IPS-20b (cell line): ENCODE data around the gene C1orf105.

Experiments used
- H3K27ac ChIP-seq: one replicate; pipeline ENCODE4 v1.5.1; 2013; ENCODE audit warnings: low read length
- H3K27me3 ChIP-seq: 2 replicates; pipeline ENCODE4 v1.6.1; 2013; ENCODE audit warnings: mild to moderate bottlenecking, low read length, inconsistent platforms; ENCODE audit not compliant: insufficient read depth
- H3K36me3 ChIP-seq: 2 replicates; pipeline ENCODE4 v1.6.1; 2013; ENCODE audit warnings: low read depth, mild to moderate bottlenecking, inconsistent platforms, low read length, moderate library complexity; ENCODE audit not compliant: insufficient read depth
- H3K4me1 ChIP-seq: 2 replicates; pipeline ENCODE4 v1.6.1; 2013; ENCODE audit warnings: mild to moderate bottlenecking, control low read depth, inconsistent platforms, low read length, moderate library complexity; ENCODE audit not compliant: insufficient read depth
- H3K4me3 ChIP-seq: 2 replicates; pipeline ENCODE4 v1.5.1; 2013; ENCODE audit warnings: mild to moderate bottlenecking, low read length, inconsistent platforms
- H3K9ac ChIP-seq: 2 replicates; pipeline ENCODE4 v1.6.1; 2013; ENCODE audit warnings: low read depth, mild to moderate bottlenecking, inconsistent platforms, low read length, moderate library complexity
- H3K9me3 ChIP-seq: 2 replicates; pipeline ENCODE4 v1.6.1; 2013; ENCODE audit warnings: mild to moderate bottlenecking, low read depth, low read length, inconsistent platforms; ENCODE audit not compliant: insufficient read depth

The C1orf105 gene

DNA sequence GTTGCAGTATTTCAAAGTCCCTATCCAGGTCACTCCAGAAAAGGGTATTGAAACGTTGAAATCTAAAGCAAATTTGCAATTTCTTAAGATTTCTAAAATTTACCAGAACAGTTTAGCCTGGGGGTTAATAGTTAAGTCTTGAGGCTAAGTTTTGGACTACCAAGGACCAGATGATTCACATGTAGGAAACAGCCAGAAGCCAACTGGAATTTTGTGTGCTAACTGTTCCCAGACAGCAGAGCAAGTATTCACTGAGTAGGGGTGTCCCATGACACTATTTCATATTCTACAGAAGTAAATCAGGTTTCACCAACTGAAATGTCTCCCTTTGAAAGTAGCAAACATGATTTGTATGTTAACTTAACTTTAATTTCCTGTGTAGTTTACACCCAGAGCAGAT is 11.5 kb upstream of the C1orf105 start:
- H3K36me3 ChIP-seq = no peaks in the 10 kb centered on the region
- no peaks in the 10 kb centered on the region for H3K27me3 ChIP-seq
- H3K4me1 ChIP-seq = no peaks in the 10 kb centered on the region
- no peak overlapping the region for H3K9ac ChIP-seq
- no peak overlapping the region for H3K27ac ChIP-seq
- H3K9me3 ChIP-seq = no peaks in the 10 kb centered on the region
- H3K4me3 ChIP-seq = no peak overlapping the region

GRCh38 chr1:172410027-172410426 is 10.5 kb upstream of the C1orf105 start:
- no peaks in the 10 kb centered on the region for H3K36me3 ChIP-seq
- H3K9ac ChIP-seq = no peak overlapping the region
- no peak overlapping the region for H3K27ac ChIP-seq
- no peaks in the 10 kb centered on the region for H3K4me1 ChIP-seq
- H3K9me3 ChIP-seq = no peaks in the 10 kb centered on the region
- no peak overlapping the region for H3K4me3 ChIP-seq
- no peaks in the 10 kb centered on the region for H3K27me3 ChIP-seq

DNA sequence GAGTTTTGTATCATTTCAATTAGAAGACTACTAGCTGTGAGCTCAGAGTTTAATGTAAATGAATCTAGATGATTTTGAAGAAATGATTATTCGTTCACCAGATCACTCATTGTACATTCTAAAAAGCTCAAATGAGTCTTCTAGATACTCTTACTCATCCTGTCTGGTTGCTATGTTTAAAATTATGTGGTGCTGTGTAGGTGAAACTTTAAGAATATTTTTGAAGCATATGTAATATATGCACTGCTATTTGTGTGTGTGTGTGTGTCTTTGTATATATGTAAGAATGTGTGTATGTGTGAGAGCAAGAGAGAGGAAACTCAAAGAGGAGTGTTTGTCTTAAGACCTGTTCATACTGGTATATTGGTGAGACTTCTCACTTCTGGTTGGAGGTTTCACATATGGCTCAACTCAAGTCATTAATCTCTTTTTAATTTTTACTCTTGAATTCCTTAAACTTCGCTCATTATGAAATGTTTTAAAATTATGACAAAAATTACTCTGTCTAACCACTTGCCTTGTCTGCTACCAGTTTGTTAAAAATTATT is 8.6 kb upstream of the C1orf105 start:
- Histone ChIP-seq H3K9me3 (no peaks in the 10 kb centered on the region), H3K27me3 (no peaks in the 10 kb centered on the region), H3K27ac (no peak overlapping the region), H3K9ac (no peak overlapping the region), H3K4me1 (peaks cover 4% of the 10 kb centered on the region; the same call in 1 of the 2 replicates), H3K36me3 (no peaks in the 10 kb centered on the region), H3K4me3 (no peak overlapping the region)

DNA sequence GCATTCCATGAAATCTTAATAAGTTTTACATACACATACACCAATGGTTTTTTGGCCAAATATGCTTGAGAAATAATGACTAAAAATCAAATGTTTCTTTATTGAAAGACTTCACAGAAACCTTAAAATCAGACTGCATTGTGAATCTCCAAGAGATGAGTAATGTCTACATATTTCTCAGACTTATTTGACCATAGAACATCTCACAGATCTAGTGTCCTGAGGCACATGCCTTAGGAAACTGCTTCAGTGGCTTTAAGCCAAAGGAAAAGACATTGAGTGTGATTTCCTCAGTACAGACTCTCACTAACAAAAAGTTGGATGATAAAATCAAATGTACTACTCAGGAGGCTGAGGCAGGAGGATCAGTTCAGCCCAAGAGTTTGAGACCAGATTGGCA is 6.2 kb upstream of the C1orf105 start:
- Histone ChIP-seq H3K4me1 (peaks cover 14% of the 10 kb centered on the region), H3K27ac (no peak overlapping the region), H3K4me3 (no peak overlapping the region), H3K36me3 (no peaks in the 10 kb centered on the region), H3K9me3 (no peaks in the 10 kb centered on the region), H3K27me3 (no peaks in the 10 kb centered on the region), H3K9ac (no peak overlapping the region)

DNA sequence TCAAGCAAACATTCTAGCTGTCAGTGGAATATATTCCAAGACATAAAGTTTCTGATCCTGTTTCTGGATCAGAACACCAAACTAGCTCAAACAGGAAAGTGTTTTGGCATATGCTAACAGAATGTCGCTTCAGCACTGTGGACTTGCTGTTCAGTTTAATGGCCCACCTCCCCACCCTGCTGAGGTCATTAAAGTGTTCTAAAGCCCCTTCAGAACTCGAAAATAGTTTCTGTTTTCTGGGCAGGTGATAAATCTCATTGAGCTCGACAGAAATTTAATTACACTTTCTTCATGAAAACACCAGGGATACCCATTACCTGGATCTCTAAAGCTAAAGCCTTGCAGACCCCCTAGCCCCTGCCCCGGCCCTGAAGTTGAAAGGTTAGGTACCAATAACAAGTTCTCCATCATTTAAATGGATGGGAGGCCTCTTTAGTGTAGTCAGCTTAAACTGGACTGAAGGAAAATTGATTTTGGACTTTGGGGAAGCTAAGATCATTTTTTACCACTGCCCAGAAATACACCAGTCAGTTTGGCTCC is 3.9 kb upstream of the C1orf105 start:
- no peaks in the 10 kb centered on the region for H3K36me3 ChIP-seq
- H3K27me3 ChIP-seq = no peaks in the 10 kb centered on the region
- H3K9me3 ChIP-seq = no peaks in the 10 kb centered on the region
- H3K27ac ChIP-seq = no peak overlapping the region
- H3K4me3 ChIP-seq = no peak overlapping the region
- H3K9ac ChIP-seq = no peak overlapping the region
- peaks cover 17% of the 10 kb centered on the region for H3K4me1 ChIP-seq

DNA sequence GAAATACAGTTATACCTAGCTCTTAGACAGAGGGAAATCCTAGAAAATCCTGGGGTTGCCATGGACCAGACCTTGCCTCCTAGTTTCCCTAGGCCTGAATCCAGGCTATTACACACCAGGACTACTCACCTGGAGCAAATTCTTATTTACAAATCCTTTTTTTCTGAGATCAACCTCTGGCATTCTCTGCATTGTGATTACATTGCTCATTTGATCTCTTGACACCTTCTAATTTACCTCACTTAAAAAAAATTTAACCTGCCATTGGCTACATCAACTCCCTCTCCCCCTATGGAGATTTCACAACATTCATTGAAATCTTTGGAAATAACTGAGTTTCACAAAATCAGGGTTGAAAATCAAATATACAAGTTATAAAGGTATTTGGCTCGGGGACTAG is 2.9 kb upstream of the C1orf105 start:
- no peaks in the 10 kb centered on the region for H3K9me3 ChIP-seq
- H3K4me3 ChIP-seq = no peak overlapping the region
- no peaks in the 10 kb centered on the region for H3K27me3 ChIP-seq
- peaks cover 21% of the 10 kb centered on the region for H3K4me1 ChIP-seq
- no peak overlapping the region for H3K9ac ChIP-seq
- no peaks in the 10 kb centered on the region for H3K36me3 ChIP-seq
- no peak overlapping the region for H3K27ac ChIP-seq

DNA sequence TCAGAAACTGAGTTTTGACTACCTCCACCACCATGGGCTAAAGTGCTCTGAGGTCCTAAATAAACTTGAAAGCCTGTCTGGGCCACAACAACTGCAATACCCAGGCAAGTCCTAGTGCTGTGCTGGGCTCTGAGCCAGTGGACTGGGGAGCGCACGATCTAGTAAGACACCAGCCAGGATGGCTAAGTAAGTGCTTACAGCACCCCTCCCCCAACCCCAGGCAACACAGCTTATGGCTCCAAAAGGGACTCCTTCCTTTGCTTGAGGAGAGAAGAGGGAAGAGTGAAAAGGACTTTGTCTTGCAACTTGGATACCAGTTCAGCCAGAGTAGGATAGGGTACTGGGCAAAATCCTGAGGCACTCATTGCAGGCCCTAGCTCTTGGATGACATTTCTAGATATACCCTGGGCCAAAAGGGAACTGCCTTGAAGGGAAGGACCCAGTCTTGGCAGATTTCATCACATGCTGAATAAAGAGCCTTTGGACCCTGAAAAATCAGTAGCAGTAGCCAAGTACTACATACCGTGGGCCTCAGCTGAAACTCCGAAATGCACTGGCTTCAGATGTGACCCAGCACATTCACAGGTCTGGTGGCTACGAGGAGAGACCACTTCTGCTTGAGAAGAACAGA is 1.6 kb downstream of the C1orf105 start:
- Histone ChIP-seq H3K9me3 (no peaks in the 10 kb centered on the region), H3K9ac (no peak overlapping the region), H3K36me3 (no peaks in the 10 kb centered on the region), H3K27ac (no peak overlapping the region), H3K4me3 (no peak overlapping the region), H3K4me1 (peaks cover 23% of the 10 kb centered on the region), H3K27me3 (no peaks in the 10 kb centered on the region)

DNA sequence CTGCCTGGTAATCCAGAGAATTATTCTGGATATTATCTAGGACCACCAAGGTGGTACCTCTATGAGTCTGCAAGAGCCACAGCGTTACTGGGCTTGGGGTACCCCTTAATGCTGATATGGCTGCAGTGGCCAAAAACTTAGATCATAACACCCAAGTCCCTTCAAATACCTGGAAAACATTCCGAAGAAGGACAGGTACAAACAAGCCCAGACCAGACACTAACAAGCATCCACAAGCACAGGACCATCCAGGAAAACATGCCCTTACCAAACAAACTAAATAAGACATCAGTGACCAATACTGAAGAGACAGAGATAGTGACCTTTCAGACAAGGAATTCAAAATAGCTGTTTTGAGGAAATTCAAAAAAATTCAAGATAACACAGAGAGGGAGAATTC is 2.9 kb downstream of the C1orf105 start:
- no peak overlapping the region for H3K27ac ChIP-seq
- H3K27me3 ChIP-seq = no peaks in the 10 kb centered on the region
- H3K9ac ChIP-seq = no peak overlapping the region
- peaks cover 13% of the 10 kb centered on the region for H3K4me1 ChIP-seq
- no peaks in the 10 kb centered on the region for H3K36me3 ChIP-seq
- no peaks in the 10 kb centered on the region for H3K9me3 ChIP-seq
- H3K4me3 ChIP-seq = no peak overlapping the region

- Histone ChIP-seq H3K9me3 (no peaks in the 10 kb centered on the region), H3K27ac (no peak overlapping the region), H3K4me3 (no peak overlapping the region)
These were observed 4.9 kb downstream of the C1orf105 start for GRCh38 chr1:172425339-172425738.

DNA sequence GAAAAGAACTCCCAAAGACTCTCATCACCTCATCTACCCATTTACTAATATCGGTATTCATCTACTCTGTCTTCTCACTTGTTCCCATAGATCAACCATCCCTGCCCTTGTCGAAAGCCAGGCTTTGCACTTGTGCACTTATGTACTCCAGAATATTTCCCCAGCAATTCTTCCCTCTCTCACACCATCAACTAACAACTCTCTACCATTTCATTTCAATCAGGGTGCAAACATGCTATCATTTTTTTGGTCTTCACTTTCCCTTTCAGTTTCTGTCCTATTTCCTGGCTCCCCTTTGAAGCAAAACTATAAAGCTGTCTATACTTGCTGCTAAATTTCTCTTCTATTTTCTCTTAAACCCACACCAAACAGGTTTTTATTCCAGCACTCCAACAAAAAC is 6.7 kb downstream of the C1orf105 start:
- H3K9me3 ChIP-seq = no peaks in the 10 kb centered on the region
- no peaks in the 10 kb centered on the region for H3K27me3 ChIP-seq
- no peak overlapping the region for H3K4me3 ChIP-seq
- no peaks in the 10 kb centered on the region for H3K36me3 ChIP-seq
- no peak overlapping the region for H3K9ac ChIP-seq
- no peak overlapping the region for H3K27ac ChIP-seq
- H3K4me1 ChIP-seq = peaks cover 11% of the 10 kb centered on the region

More at GRCh38 chr1:172425339-172425738, 4.9 kb downstream of the C1orf105 start:
- Histone ChIP-seq H3K4me1 (peaks cover 13% of the 10 kb centered on the region), H3K9ac (no peak overlapping the region), H3K27me3 (no peaks in the 10 kb centered on the region), H3K36me3 (no peaks in the 10 kb centered on the region)

DNA sequence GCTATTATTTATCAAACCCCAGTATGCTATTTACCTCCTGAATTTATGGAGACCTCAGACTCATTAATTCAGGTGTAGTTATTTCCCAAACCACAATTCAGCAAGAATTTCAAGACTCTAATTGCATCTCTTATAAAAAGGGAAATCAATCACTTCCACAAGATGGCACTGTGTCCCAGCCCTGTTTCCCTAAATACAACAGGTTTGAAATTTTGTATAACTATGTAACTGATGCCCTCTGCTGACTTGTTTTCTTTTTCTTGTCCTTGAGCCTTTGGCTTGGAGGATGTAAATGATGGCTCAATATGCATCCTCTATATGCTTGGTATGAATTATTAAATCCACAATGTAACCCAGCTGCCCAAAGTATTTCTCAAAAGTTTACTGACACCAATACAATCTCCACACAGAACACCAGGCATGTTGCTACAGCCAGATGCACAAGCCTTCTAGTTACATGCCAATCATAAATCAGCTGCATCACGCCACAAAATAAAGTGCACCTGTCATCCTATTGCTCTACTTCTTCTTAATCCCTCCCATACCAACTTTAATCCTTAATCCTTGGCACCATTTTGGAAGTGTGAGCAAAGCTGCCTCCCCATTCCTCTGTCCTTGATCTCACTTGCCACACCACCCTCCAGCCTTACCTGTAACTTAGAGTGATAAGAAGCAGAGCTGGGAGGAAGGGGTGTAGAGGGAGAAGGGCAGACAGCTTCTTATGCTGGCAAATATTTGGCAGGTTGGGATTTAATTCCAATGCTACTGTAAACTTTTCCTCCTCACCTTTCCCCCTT is 9.0 kb downstream of the C1orf105 start:
- no peak overlapping the region for H3K9ac ChIP-seq
- no peaks in the 10 kb centered on the region for H3K27me3 ChIP-seq
- H3K36me3 ChIP-seq = no peaks in the 10 kb centered on the region
- no peak overlapping the region for H3K4me3 ChIP-seq
- peaks cover 11% of the 10 kb centered on the region for H3K4me1 ChIP-seq
- H3K9me3 ChIP-seq = no peaks in the 10 kb centered on the region
- H3K27ac ChIP-seq = no peak overlapping the region

GRCh38 chr1:172430128-172430454 is 9.6 kb downstream of the C1orf105 start:
- Histone ChIP-seq H3K4me1 (peaks cover 11% of the 10 kb centered on the region), H3K36me3 (no peaks in the 10 kb centered on the region), H3K27me3 (no peaks in the 10 kb centered on the region), H3K27ac (no peak overlapping the region), H3K9ac (no peak overlapping the region), H3K9me3 (no peaks in the 10 kb centered on the region), H3K4me3 (no peak overlapping the region)
